ENCODE results near the gene POLDIP2.

POLDIP2 gene

DNA sequence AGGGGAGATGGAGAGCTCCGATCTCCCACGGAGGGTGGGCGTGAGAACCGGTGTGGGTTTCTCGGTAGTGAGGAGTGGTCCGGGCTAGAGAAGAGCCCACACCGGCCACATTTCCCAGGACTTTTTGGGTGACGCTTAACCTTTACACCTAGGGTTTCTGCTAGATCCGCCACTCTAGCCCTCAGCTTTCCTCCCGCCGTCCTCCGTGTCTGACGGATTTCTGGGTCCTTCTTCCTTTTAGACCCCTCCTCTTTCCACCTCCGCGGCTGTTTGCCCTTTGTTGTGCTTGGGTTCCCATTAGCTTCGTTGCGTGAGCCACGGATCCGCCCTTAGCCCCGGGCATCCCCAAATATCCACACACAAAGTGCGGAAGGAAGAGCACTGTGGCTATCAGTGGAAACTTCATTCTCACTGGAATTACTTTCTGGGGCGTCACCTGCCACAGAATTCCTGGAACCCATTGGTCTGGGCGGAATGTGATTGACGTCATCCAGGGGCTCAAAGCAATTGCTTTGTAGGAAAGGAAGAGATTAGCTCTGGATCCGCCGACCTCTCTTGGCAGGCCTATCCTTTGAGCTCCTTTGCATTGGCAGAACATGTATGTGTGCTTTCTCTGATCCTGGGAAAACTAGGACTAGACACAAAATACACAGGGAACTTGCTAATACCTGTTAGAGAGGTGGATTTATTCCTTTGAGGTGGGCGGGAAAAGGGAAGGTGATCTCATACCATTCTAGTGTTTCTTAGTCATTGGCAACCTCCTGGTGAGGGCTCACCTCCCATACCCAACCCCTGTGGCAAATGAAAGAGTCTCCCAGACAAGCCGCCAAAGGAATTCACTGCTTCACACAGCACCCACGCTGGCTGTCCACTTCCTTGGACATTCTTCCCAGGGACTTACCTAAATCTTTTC, 21.1 kb downstream of the POLDIP2 start:
- Mint-ChIP-seq H3K9me3 (no peaks in the 10 kb centered on the region), H3K27ac (ENCODE audit: low read depth) (peak overlapping the region; percentile 94), H3K36me3 (ENCODE audit: insufficient read depth) (peaks cover 22% of the 10 kb centered on the region), H3K4me1 (peaks cover 50% of the 10 kb centered on the region), H3K27me3 (no peaks in the 10 kb centered on the region), H3K4me3 (peak overlapping the region; percentile 91)
- DNase-seq (ENCODE audit: low spot score in 2 of 2) (no peak), ATAC-seq (replicated peaks; ENCODE audit: extremely low read depth, poor library complexity, severe bottlenecking) (no peak)

GRCh38 chr17:28335201-28335958, 21.9 kb downstream of the POLDIP2 start, which contains the start of the genes IFT20 and TNFAIP1:
TSS of gene IFT20 (minus strand) at chr17:28335472. CDS start at chr17:28331985, 3,487 bp downstream.
TSS of gene TNFAIP1 (plus strand) at chr17:28335761. CDS start at chr17:28339522, 3,761 bp downstream.
- Mint-ChIP-seq H3K4me3 (peak within 1 kb of the TSS; percentile 91), H3K27ac (ENCODE audit: low read depth) (peak within 1 kb of the TSS; percentile 94), H3K4me1 (peaks cover 50% of the 10 kb centered on the region)

DNA sequence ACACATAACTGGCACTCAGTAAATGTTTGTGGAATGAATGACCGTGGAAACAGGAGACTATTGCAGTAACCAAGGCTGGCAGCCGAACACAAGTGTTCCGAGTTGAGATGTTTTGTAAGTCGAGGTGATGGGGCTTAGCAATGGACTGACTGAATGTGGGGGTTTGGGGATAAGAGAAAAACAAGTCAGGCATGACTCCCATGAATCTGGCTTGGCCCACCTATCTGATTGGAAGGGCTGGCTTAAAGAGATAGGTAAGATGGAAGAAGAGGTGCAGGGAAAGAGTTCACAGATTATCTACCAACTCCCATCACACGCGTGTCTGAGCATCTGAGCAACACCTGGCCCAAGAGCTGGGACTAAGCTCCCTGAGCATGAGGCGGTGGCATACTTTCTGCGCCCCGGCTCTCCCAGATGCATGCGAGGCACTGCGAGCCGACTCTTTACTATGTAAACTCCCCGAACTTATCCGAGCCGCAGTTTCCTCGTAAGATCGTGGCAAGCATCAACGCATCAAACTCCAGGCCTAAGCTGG, 22.6 kb downstream of the POLDIP2 start:
- no peak for DNase-seq (ENCODE audit: low spot score in 2 of 2)
- H3K9me3 Mint-ChIP-seq, result no peaks in the 10 kb centered on the region
- H3K36me3 Mint-ChIP-seq (ENCODE audit: insufficient read depth), result peaks cover 15% of the 10 kb centered on the region
- peak overlapping the region; percentile 94 for H3K27ac Mint-ChIP-seq (ENCODE audit: low read depth)
- H3K27me3 Mint-ChIP-seq, result no peaks in the 10 kb centered on the region
- peak overlapping the region; percentile 91 for H3K4me3 Mint-ChIP-seq
- peaks cover 50% of the 10 kb centered on the region for H3K4me1 Mint-ChIP-seq
- peak; percentile 3 for ATAC-seq (replicated peaks; ENCODE audit: extremely low read depth, poor library complexity, severe bottlenecking)

More at GRCh38 chr17:28335201-28335958, 21.9 kb downstream of the POLDIP2 start, which contains the start of the genes IFT20 and TNFAIP1:
- DNase-seq (ENCODE audit: low spot score in 2 of 2) (peak; percentile 87 to 98), ATAC-seq (replicated peaks; ENCODE audit: extremely low read depth, poor library complexity, severe bottlenecking) (peak; percentile 97)
- Mint-ChIP-seq H3K9me3 (no peaks in the 10 kb centered on the region), H3K27me3 (no peaks in the 10 kb centered on the region), H3K36me3 (ENCODE audit: insufficient read depth) (peaks cover 17% of the 10 kb centered on the region)

DNA sequence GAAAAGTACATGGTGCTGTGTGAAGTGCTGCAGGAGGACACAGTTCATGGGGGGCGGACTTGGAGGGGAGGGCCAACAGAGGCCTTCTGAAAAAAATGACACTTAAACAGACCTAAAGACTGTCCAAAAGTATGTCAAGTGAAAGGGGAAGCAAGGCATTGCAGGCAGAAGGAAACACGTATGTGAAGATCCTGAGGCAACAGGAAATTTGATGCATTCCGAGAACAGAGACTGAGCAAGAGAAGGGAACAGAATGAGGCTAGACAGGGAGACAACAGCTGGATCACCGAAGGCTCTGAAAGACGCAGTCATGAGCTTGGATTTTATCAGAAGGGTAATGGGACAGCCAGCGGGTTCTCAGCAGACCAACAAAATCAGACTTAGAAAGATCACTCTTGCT, 23.2 kb downstream of the POLDIP2 start:
- ATAC-seq (replicated peaks; ENCODE audit: extremely low read depth, poor library complexity, severe bottlenecking) (no peak), DNase-seq (ENCODE audit: low spot score in 2 of 2) (no peak)
- no peaks in the 10 kb centered on the region for H3K9me3 Mint-ChIP-seq
- H3K4me1 Mint-ChIP-seq, result peaks cover 50% of the 10 kb centered on the region
- no peaks in the 10 kb centered on the region for H3K27me3 Mint-ChIP-seq
- peak overlapping the region; percentile 91 for H3K4me3 Mint-ChIP-seq
- H3K36me3 Mint-ChIP-seq (ENCODE audit: insufficient read depth), result peaks cover 18% of the 10 kb centered on the region
- H3K27ac Mint-ChIP-seq (ENCODE audit: low read depth), result peak overlapping the region; percentile 94

GRCh38 chr17:28333083-28333746, 24.1 kb downstream of the POLDIP2 start:
- H3K4me1 Mint-ChIP-seq, result peaks cover 50% of the 10 kb centered on the region

DNA sequence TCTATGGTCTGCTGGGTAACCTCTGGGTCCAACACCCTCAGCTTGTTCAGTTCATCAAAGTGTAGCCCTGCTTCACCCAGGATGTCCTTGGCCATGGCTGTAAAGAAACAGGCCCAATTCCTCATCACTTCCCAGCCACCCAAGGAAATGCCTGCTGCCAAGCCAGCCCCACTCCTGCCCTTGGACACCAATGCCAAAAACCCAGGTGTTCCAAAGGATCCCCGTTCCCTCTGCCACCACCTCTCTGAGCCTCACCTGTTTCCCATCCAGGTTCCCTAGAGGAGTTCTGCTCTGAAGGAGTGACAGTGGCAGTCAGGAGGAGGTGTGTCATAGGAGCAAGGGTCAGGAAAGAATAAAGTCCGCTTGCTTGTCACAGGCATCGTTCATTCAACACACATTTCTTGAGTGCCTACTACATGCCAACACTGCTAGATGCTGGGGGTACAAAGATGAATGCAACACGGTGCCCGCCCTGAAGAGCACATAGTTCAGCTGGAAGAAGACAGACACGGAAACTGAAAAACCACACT, 25.4 kb downstream of the POLDIP2 start:
- no peak for ATAC-seq (replicated peaks; ENCODE audit: extremely low read depth, poor library complexity, severe bottlenecking)
- H3K27me3 Mint-ChIP-seq, result no peaks in the 10 kb centered on the region
- no peaks in the 10 kb centered on the region for H3K9me3 Mint-ChIP-seq
- H3K4me1 Mint-ChIP-seq, result peaks cover 40% of the 10 kb centered on the region
- peaks cover 28% of the 10 kb centered on the region for H3K36me3 Mint-ChIP-seq (ENCODE audit: insufficient read depth)
- peak overlapping the region; percentile 9 for H3K27ac Mint-ChIP-seq (ENCODE audit: low read depth)
- H3K4me3 Mint-ChIP-seq, result no peak overlapping the region
- no peak for DNase-seq (ENCODE audit: low spot score in 2 of 2)

More at GRCh38 chr17:28333083-28333746, 24.1 kb downstream of the POLDIP2 start:
- Mint-ChIP-seq H3K4me3 (peak overlapping the region; percentile 91), H3K9me3 (no peaks in the 10 kb centered on the region), H3K27ac (ENCODE audit: low read depth) (peak overlapping the region; percentile 94), H3K27me3 (no peaks in the 10 kb centered on the region), H3K36me3 (ENCODE audit: insufficient read depth) (peaks cover 24% of the 10 kb centered on the region)
- ATAC-seq (replicated peaks; ENCODE audit: extremely low read depth, poor library complexity, severe bottlenecking) (no peak), DNase-seq (ENCODE audit: low spot score in 2 of 2) (no peak)

GRCh38 chr17:28330671-28331070, 26.7 kb downstream of the POLDIP2 start:
- no peaks in the 10 kb centered on the region for H3K27me3 Mint-ChIP-seq
- H3K9me3 Mint-ChIP-seq, result no peaks in the 10 kb centered on the region
- peaks cover 28% of the 10 kb centered on the region for H3K36me3 Mint-ChIP-seq (ENCODE audit: insufficient read depth)
- DNase-seq (ENCODE audit: low spot score in 2 of 2), result no peak
- ATAC-seq (replicated peaks; ENCODE audit: extremely low read depth, poor library complexity, severe bottlenecking), result no peak
- no peak overlapping the region for H3K4me3 Mint-ChIP-seq
- peaks cover 29% of the 10 kb centered on the region for H3K4me1 Mint-ChIP-seq
- H3K27ac Mint-ChIP-seq (ENCODE audit: low read depth), result no peak overlapping the region

- Mint-ChIP-seq H3K27ac (ENCODE audit: low read depth) (no peak overlapping the region), H3K4me1 (peaks cover 12% of the 10 kb centered on the region), H3K4me3 (no peak overlapping the region), H3K36me3 (ENCODE audit: insufficient read depth) (peaks cover 19% of the 10 kb centered on the region), H3K27me3 (no peaks in the 10 kb centered on the region), H3K9me3 (no peaks in the 10 kb centered on the region)
- ATAC-seq (replicated peaks; ENCODE audit: extremely low read depth, poor library complexity, severe bottlenecking) (no peak), DNase-seq (ENCODE audit: low spot score in 2 of 2) (no peak)
Measured at GRCh38 chr17:28328325-28328724, 29.0 kb downstream of the POLDIP2 start.

DNA sequence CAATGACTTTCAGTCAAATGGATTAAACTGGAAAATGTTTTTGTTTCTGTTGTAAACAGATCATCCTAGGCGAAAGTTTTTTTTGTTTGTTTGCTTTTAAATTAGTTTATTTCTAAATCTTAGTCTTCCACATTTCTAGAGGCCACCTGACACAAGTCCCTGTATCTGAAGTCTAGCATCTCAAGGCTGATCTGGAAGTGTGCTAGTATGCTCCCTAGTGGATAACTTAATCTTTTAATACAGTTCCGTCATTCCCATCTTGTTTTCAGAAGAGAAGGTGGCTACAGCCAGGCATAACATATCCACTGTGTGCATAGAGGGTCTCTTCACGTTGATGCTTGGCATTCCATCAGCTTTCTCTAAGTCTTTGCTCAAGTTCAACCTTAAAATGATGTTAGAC, 29.6 kb downstream of the POLDIP2 start:
- Mint-ChIP-seq H3K9me3 (no peaks in the 10 kb centered on the region), H3K4me3 (no peak overlapping the region), H3K27ac (ENCODE audit: low read depth) (no peak overlapping the region), H3K27me3 (no peaks in the 10 kb centered on the region), H3K4me1 (peaks cover 8% of the 10 kb centered on the region), H3K36me3 (ENCODE audit: insufficient read depth) (peaks cover 17% of the 10 kb centered on the region)
- DNase-seq (ENCODE audit: low spot score in 2 of 2) (no peak), ATAC-seq (replicated peaks; ENCODE audit: extremely low read depth, poor library complexity, severe bottlenecking) (no peak)

DNA sequence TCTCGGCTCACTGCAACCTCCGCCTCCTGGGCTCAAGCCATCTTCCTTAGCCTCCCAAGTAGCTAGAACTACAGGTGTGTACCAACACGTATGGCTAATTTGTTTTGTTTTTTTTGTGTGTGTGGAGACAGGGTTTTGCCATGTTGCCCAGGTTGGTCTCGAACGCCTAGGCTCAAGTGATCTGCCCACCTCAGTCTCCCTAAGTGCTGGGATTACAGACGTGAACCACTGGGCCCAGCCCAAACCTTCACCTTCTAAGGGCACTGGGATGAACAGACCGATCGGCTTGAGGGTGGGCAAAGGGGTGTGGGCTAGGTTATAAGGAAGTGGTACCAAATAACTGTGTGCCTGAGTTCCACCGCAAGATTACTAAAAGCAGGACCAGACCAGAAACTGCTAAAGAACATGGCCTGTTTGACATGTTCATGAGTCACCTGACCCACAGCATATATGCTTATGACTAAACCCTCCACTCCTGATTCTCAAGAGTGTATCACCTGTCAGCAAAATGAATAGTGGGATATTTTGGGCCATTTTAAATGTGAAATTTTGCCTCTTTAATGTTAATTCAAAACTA, 30.2 kb downstream of the POLDIP2 start:
- no peak for DNase-seq (ENCODE audit: low spot score in 2 of 2)
- H3K36me3 Mint-ChIP-seq (ENCODE audit: insufficient read depth), result peaks cover 17% of the 10 kb centered on the region

DNA sequence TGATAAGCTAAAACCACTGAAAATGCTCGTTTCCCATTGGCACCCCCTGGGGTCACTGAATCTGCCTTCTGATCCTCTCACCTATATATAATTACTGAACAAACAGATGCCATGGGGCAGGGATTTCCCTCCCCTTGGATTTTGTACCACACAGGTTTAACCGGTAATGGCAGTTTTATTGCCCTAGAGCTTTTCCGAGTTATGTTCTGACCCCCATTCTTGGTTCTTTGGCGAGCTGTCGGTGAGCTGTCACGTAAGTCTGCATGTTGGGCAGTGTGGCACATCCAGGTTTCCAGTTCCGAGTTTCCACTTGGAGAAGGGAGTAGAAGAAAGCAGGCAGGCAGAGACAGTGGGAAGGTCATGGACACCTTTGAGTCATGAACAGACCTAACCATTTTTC, 31.2 kb downstream of the POLDIP2 start:
- H3K4me1 Mint-ChIP-seq, result no peaks in the 10 kb centered on the region
- H3K36me3 Mint-ChIP-seq (ENCODE audit: insufficient read depth), result peaks cover 17% of the 10 kb centered on the region
- ATAC-seq (replicated peaks; ENCODE audit: extremely low read depth, poor library complexity, severe bottlenecking) (no peak), DNase-seq (ENCODE audit: low spot score in 2 of 2) (no peak)
- no peak overlapping the region for H3K27ac Mint-ChIP-seq (ENCODE audit: low read depth)
- no peaks in the 10 kb centered on the region for H3K27me3 Mint-ChIP-seq
- H3K9me3 Mint-ChIP-seq, result no peaks in the 10 kb centered on the region
- H3K4me3 Mint-ChIP-seq, result no peak overlapping the region

More for the DNA sequence above, 30.2 kb downstream of the POLDIP2 start:
- no peaks in the 10 kb centered on the region for H3K9me3 Mint-ChIP-seq
- H3K4me3 Mint-ChIP-seq, result no peak overlapping the region
- H3K27ac Mint-ChIP-seq (ENCODE audit: low read depth), result no peak overlapping the region
- peaks cover 2% of the 10 kb centered on the region for H3K4me1 Mint-ChIP-seq
- no peaks in the 10 kb centered on the region for H3K27me3 Mint-ChIP-seq
- ATAC-seq (replicated peaks; ENCODE audit: extremely low read depth, poor library complexity, severe bottlenecking), result no peak
